Osteoblast (primary cell): ENCODE measurements around the gene TFE3. TPM values are rescaled to one million over a fixed set of nuclear protein-coding genes. Genes with fewer than 3 reads are reported as not detected.

Experiments
- DNase-seq: peaks from one replicate; pipeline ENCODE4 v3.0.0; 2011; ENCODE audit warnings: low spot score, mixed read lengths; ENCODE audit not compliant: insufficient read length; ENCODE audit errors: missing footprints
- H2AFZ ChIP-seq: 2 replicates; pipeline ENCODE4 v1.6.0; 2011; ENCODE audit warnings: mild to moderate bottlenecking, low read length
- H3K27ac ChIP-seq: 2 replicates; pipeline ENCODE4 v1.5.1; 2011; ENCODE audit warnings: mild to moderate bottlenecking, low read depth, low read length, moderate library complexity
- H3K27me3 ChIP-seq: 2 replicates; pipeline ENCODE4 v1.6.0; 2012; ENCODE audit warnings: mild to moderate bottlenecking, control low read depth, inconsistent platforms, low read length, moderate library complexity; ENCODE audit not compliant: insufficient read depth
- H3K36me3 ChIP-seq: 2 replicates; pipeline ENCODE4 v1.5.1; 2011; ENCODE audit warnings: mild to moderate bottlenecking, low read length, control low read depth, moderate library complexity; ENCODE audit not compliant: insufficient read depth
- H3K4me1 ChIP-seq: 2 replicates; pipeline ENCODE4 v1.5.1; 2011; ENCODE audit warnings: mild to moderate bottlenecking, low read length, control low read depth, moderate library complexity; ENCODE audit not compliant: insufficient read depth
- H3K4me2 ChIP-seq: 2 replicates; pipeline ENCODE4 v1.6.0; 2011; ENCODE audit warnings: mild to moderate bottlenecking, low read length; ENCODE audit not compliant: insufficient read depth
- H3K4me3 ChIP-seq: fragments of 200-600 bp; sonication (generic); 3 replicates; pipeline ENCODE4 v1.5.1; 2012; ENCODE audit warnings: mild to moderate bottlenecking, low read length, inconsistent platforms; ENCODE audit not compliant: insufficient read depth
- H3K79me2 ChIP-seq: 2 replicates; pipeline ENCODE4 v1.6.0; 2012; ENCODE audit warnings: mild to moderate bottlenecking, low read length, control low read depth, inconsistent platforms; ENCODE audit not compliant: insufficient read depth
- H3K9me3 ChIP-seq: 2 replicates; pipeline ENCODE4 v1.5.1; 2011; ENCODE audit warnings: low read depth, low read length, control low read depth
- H4K20me1 ChIP-seq: 2 replicates; pipeline ENCODE4 v1.6.0; 2012; ENCODE audit warnings: mild to moderate bottlenecking, low read length, control low read depth; ENCODE audit not compliant: insufficient read depth
- total RNA-seq: library from RNA; depleted of rRNA; stranded (reverse); fragments of >200 nt; gene quantifications from 2 replicates; pipeline ENCODE4 v1.2.3, GENCODE V29; 2012
- TF ChIP-seq, protein P1 (sequence below): IDR thresholded peaks from 2 replicates; pipeline ENCODE4 v1.5.1; 2011; ENCODE audit warnings: mild to moderate bottlenecking, low read depth, low read length, moderate library complexity; ENCODE audit errors: extremely low read depth

Gene TFE3
- total RNA-seq, 1 donor: 46.7 TPM

DNA sequence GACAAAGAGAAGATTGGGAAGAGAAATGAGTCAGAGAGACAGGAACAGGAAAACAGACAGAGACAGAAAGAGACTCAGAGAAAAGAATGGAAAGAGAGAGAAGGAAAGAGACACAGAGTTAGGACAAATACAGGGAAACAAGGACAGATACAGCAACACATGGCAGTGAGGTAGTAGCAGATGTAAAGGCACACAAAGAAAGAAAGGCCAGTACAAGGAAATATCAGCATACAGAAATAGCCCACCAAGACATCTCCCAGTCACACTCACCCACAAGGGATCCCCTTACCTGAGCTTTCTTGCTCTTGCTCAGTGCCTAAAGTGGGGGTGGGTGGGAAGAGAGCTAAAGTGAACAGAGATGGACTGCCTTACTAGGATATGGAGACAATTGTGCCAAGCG, 45.3 kb downstream of the TFE3 start:
- peak; percentile 72 for DNase-seq
- no peaks in the 10 kb centered on the region for H3K9me3 ChIP-seq
- H3K27me3 ChIP-seq: no peaks in the 10 kb centered on the region
- H4K20me1 ChIP-seq: peaks cover 7% of the 10 kb centered on the region
- peaks cover 16% of the 10 kb centered on the region for H3K36me3 ChIP-seq
- H2AFZ ChIP-seq: no peak overlapping the region
- no peaks in the 10 kb centered on the region for H3K4me1 ChIP-seq
- no peak overlapping the region for H3K4me3 ChIP-seq
- no peak overlapping the region for H3K4me2 ChIP-seq
- H3K79me2 ChIP-seq: peaks cover 12% of the 10 kb centered on the region
- no peak overlapping the region for H3K27ac ChIP-seq
- TF ChIP-seq, protein P1, sequence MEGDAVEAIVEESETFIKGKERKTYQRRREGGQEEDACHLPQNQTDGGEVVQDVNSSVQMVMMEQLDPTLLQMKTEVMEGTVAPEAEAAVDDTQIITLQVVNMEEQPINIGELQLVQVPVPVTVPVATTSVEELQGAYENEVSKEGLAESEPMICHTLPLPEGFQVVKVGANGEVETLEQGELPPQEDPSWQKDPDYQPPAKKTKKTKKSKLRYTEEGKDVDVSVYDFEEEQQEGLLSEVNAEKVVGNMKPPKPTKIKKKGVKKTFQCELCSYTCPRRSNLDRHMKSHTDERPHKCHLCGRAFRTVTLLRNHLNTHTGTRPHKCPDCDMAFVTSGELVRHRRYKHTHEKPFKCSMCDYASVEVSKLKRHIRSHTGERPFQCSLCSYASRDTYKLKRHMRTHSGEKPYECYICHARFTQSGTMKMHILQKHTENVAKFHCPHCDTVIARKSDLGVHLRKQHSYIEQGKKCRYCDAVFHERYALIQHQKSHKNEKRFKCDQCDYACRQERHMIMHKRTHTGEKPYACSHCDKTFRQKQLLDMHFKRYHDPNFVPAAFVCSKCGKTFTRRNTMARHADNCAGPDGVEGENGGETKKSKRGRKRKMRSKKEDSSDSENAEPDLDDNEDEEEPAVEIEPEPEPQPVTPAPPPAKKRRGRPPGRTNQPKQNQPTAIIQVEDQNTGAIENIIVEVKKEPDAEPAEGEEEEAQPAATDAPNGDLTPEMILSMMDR: no peak

DNA sequence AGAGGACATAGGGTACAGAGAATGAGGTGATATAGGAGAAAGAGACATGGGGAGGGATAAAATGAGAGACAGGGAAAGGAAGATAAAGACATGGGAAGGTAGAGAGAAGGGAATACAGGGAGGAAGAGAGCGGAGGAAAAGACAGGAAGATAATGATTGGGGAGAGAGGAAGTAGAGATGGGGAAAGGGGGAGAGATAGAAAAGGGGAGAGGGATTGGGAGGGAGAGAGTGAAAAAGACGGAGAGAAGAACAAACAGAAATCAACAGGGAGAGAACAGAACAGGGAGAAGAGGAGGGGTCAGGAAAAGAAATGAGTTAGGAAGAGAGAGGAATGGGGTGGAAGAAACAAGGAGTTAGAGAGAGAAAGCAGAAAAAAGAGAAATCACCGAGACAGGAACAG, 45.7 kb downstream of the TFE3 start:
- Histone ChIP-seq H3K27me3 (no peaks in the 10 kb centered on the region), H3K4me3 (no peak overlapping the region), H3K9me3 (no peaks in the 10 kb centered on the region), H3K79me2 (peaks cover 12% of the 10 kb centered on the region), H3K4me1 (no peaks in the 10 kb centered on the region), H4K20me1 (peaks cover 7% of the 10 kb centered on the region), H2AFZ (no peak overlapping the region), H3K36me3 (peaks cover 16% of the 10 kb centered on the region), H3K27ac (no peak overlapping the region), H3K4me2 (no peak overlapping the region)
- DNase-seq: no peak
- TF ChIP-seq, protein P1: no peak

DNA sequence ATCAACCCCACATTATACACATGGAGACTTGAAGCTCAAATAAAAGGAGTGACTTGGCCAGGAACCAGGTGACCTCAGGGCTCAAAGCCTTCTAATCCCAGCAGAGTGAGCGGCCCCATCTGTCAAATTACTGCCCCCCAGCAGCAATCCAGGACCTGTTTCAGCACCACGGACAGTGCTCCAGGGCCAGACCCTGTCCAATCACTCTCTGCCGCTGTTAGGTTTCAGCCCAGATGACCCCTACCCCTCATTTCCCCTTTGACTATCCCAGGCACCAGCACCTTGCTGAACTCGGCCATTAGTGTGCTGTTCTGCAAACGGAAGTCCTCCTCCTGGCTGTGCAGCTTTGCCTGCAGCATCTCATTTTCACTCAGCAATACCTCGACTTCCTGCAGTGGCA, 46.2 kb downstream of the TFE3 start:
- H3K79me2 ChIP-seq: peaks cover 12% of the 10 kb centered on the region
- TF ChIP-seq, protein P1: no peak
- no peak overlapping the region for H3K4me2 ChIP-seq
- H3K36me3 ChIP-seq: peaks cover 16% of the 10 kb centered on the region
- no peaks in the 10 kb centered on the region for H3K27me3 ChIP-seq
- DNase-seq: peak; percentile 45
- H2AFZ ChIP-seq: no peak overlapping the region
- H4K20me1 ChIP-seq: peaks cover 7% of the 10 kb centered on the region
- no peak overlapping the region for H3K4me3 ChIP-seq
- H3K9me3 ChIP-seq: no peaks in the 10 kb centered on the region
- H3K4me1 ChIP-seq: no peaks in the 10 kb centered on the region
- H3K27ac ChIP-seq: no peak overlapping the region

DNA sequence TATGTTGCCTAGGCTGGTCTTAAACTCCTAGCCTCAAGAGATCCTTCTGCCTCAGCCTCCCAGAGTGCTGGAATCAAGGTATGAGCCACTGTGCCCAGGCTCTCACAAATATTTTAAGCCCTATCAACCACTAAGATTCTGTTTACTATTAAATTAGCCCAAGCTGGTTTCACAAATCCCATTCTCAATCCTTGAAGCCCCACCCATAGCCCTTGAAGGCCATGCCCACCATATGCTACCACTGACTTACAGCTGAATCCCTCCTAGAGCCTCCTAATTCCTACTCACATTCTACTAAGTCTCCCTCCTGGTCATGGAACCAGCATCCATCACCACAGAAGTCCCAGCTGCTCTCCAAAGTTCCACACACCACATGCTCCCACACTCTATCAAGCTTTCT, 50.8 kb downstream of the TFE3 start:
- Histone ChIP-seq H3K27me3 (no peaks in the 10 kb centered on the region), H3K79me2 (no peaks in the 10 kb centered on the region), H3K4me1 (no peaks in the 10 kb centered on the region), H2AFZ (no peak overlapping the region), H4K20me1 (no peaks in the 10 kb centered on the region), H3K9me3 (no peaks in the 10 kb centered on the region), H3K36me3 (peaks cover 21% of the 10 kb centered on the region), H3K4me2 (no peak overlapping the region), H3K4me3 (no peak overlapping the region), H3K27ac (no peak overlapping the region)
- DNase-seq: no peak
- TF ChIP-seq, protein P1: no peak
